ENCODE measurements around the gene USP6NL.

USP6NL gene

DNA sequence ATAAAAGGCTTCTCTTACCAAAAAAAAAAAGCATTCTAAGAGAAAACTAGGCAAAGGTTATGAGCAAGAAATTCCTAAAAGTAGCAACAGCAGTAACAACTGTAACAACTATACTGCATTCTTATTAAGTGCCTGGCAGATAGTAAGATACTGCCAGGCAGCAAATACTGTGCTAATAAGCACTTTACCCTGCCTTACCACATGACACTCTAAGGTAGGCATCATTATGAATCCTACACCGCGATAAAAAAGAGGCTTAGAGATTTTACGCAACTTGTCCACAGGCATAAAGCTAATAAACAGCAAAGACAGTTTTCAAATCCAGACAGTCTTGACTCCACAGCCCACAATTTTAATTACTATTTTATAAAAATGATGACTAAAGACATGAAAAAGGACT is 83.2 kb downstream of the USP6NL start:
- TF ChIP-seq, protein P1, sequence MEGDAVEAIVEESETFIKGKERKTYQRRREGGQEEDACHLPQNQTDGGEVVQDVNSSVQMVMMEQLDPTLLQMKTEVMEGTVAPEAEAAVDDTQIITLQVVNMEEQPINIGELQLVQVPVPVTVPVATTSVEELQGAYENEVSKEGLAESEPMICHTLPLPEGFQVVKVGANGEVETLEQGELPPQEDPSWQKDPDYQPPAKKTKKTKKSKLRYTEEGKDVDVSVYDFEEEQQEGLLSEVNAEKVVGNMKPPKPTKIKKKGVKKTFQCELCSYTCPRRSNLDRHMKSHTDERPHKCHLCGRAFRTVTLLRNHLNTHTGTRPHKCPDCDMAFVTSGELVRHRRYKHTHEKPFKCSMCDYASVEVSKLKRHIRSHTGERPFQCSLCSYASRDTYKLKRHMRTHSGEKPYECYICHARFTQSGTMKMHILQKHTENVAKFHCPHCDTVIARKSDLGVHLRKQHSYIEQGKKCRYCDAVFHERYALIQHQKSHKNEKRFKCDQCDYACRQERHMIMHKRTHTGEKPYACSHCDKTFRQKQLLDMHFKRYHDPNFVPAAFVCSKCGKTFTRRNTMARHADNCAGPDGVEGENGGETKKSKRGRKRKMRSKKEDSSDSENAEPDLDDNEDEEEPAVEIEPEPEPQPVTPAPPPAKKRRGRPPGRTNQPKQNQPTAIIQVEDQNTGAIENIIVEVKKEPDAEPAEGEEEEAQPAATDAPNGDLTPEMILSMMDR (conservative IDR thresholded peaks at IDR 0.05; ENCODE audit: control insufficient read depth, insufficient read depth, low read depth, low read length): no peak
- no peak overlapping the region for H3K4me3 ChIP-seq (ENCODE audit: control insufficient read depth, low read depth, low read length)
- DNase-seq (ENCODE audit: low read depth): no peak

DNA sequence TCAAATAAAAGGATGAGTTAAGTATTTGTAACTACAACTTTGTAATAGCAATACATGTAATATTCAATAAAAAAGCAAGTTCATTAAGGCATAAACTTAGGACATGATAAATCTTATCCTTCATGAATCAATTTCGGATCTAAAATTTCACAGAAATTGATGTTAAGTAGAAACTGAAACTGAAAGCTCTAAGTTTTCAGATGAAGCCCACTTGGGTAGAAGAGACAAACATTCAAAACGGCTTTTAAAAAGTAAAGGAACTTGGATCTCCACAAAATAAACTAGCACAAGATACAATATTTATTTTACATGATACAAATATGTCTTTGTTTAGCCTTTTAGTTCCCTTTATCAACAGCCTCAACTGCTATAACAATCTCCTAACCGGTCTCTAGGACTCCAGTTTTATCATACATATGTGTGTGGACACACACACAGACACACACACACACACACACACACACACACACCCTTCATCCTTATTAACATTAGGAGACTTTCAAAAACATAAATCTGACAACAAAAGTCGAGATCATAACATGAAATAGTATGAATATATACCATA is 83.7 kb downstream of the USP6NL start:
- no peak for DNase-seq (ENCODE audit: low read depth)
- TF ChIP-seq, protein P1 (conservative IDR thresholded peaks at IDR 0.05; ENCODE audit: control insufficient read depth, insufficient read depth, low read depth, low read length): no peak
- no peak overlapping the region for H3K4me3 ChIP-seq (ENCODE audit: control insufficient read depth, low read depth, low read length)

DNA sequence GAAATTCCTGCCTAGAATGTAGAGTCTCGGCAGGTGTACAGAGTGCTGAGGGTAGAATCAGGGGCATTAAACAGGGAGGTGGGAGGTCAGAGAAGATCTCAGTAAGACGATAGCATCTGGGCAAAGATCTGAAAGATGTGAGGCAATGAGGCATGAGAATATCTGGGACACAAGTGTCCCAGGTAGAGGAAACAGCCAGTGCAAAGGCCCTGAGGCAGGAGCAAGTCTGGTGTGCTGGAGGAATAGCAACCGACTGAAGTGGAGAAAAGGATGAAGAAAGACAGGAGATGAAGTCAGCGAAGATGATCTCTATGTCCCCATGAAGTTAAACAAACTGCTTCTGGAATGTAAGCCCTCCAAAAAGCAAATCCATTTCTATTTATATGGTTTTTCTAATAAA is 84.4 kb downstream of the USP6NL start:
- TF ChIP-seq, protein P1 (conservative IDR thresholded peaks at IDR 0.05; ENCODE audit: control insufficient read depth, insufficient read depth, low read depth, low read length): no peak
- H3K4me3 ChIP-seq (ENCODE audit: control insufficient read depth, low read depth, low read length): no peak overlapping the region
- no peak for DNase-seq (ENCODE audit: low read depth)

DNA sequence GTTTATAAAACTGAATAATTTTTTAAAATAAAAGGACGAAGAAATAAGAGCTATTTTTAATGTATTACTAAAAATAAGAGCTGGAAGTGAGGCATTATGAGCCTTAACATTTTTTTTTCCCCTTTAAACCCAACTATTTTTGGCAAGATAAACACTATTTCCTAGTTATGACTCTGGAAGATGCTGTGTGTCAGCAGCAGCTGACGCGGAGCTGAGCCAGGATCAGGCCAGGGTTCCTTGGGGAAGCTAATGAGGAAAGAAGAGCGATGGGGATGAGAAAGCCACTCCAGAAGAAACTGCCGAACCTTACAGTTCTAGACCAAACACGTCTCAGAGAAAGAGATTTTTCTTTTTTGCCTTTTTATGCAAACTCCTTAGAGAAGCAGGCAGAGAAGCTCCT is 85.9 kb downstream of the USP6NL start:
- DNase-seq (ENCODE audit: low read depth): peak; percentile 82
- no peak overlapping the region for H3K4me3 ChIP-seq (ENCODE audit: control insufficient read depth, low read depth, low read length)
- TF ChIP-seq, protein P1 (conservative IDR thresholded peaks at IDR 0.05; ENCODE audit: control insufficient read depth, insufficient read depth, low read depth, low read length): no peak

DNA sequence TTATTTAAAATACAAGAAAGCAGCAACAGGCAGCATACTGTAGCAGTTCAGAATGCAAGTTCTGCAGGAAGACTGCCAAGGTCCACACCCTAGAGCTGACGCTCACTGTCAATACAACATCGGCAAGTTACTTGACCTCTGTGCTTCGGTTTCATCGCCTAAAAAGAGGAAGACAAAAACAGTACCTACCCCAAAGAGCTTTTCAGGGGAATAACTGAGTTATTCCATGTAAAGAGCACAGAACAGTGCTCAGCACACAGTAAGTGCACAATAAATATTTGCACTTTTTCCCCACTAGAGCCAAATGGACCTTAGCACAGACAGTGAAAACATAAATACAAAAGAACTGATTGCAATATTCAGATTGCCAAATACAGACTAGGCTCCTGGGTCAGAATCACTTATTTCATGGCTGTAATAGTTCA is 88.6 kb downstream of the USP6NL start:
- no peak overlapping the region for H3K4me3 ChIP-seq (ENCODE audit: control insufficient read depth, low read depth, low read length)
- peak; percentile 45 for DNase-seq (ENCODE audit: low read depth)
- TF ChIP-seq, protein P1 (conservative IDR thresholded peaks at IDR 0.05; ENCODE audit: control insufficient read depth, insufficient read depth, low read depth, low read length): no peak

DNA sequence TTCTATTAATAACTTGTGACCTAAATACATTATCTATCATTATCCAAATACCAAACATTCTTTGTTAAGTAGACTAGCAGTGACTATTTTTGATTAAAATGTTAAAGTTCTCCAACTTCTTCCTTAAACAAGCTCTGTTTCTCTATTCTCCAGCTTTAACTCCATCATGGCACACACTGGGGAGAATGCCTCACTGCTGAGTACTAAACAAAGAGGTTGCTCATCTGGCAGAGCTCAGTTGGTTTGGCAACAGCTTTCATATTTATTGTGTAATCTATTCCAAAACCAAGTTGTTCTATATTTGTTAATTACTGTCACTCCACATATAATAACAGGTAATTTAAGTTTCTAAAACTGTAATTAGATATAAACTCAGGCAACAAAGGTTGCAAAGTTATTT is 89.6 kb downstream of the USP6NL start:
- DNase-seq (ENCODE audit: low read depth): peak; percentile 75
- TF ChIP-seq, protein P1 (conservative IDR thresholded peaks at IDR 0.05; ENCODE audit: control insufficient read depth, insufficient read depth, low read depth, low read length): no peak
- no peak overlapping the region for H3K4me3 ChIP-seq (ENCODE audit: control insufficient read depth, low read depth, low read length)

DNA sequence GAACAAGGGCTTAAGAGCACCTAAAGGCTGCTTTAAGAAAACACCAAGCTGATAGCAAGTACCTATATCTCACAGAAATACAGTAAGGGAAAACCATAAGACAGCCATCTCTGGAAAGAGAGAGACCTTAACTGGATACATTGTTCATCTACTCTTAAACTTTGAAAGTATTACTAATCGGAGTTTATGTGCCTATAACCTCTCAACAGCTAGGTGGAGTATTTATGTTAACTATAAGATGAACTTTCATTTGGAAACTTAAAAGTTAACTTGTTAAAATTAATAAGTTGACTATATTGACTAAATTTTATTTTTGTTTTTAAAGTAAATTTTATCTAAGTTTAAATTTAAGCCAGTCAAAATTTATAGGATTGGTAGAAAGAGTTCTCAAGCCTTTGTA is 90.6 kb downstream of the USP6NL start:
- no peak overlapping the region for H3K4me3 ChIP-seq (ENCODE audit: control insufficient read depth, low read depth, low read length)
- no peak for DNase-seq (ENCODE audit: low read depth)
- TF ChIP-seq, protein P1 (conservative IDR thresholded peaks at IDR 0.05; ENCODE audit: control insufficient read depth, insufficient read depth, low read depth, low read length): no peak

Measured in fibroblast of mammary gland (primary cell).